ENCODE measurements around the gene ZPBP.

- TF ChIP-seq, protein P1, sequence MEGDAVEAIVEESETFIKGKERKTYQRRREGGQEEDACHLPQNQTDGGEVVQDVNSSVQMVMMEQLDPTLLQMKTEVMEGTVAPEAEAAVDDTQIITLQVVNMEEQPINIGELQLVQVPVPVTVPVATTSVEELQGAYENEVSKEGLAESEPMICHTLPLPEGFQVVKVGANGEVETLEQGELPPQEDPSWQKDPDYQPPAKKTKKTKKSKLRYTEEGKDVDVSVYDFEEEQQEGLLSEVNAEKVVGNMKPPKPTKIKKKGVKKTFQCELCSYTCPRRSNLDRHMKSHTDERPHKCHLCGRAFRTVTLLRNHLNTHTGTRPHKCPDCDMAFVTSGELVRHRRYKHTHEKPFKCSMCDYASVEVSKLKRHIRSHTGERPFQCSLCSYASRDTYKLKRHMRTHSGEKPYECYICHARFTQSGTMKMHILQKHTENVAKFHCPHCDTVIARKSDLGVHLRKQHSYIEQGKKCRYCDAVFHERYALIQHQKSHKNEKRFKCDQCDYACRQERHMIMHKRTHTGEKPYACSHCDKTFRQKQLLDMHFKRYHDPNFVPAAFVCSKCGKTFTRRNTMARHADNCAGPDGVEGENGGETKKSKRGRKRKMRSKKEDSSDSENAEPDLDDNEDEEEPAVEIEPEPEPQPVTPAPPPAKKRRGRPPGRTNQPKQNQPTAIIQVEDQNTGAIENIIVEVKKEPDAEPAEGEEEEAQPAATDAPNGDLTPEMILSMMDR (IDR thresholded peaks at IDR 0.05) = no peak
- TF ChIP-seq POLR2AphosphoS5 (IDR thresholded peaks at IDR 0.05; ENCODE audit: low read depth, low read length) = no peak
- TF ChIP-seq REST (IDR thresholded peaks at IDR 0.05; ENCODE audit: insufficient read depth in 1 of 2, low read depth in 2 of 2, low read length in 1 of 2) = no peak
- no peak for TF ChIP-seq SIN3A (IDR thresholded peaks at IDR 0.05; ENCODE audit: borderline replicate concordance, insufficient read depth, low read depth, low read length)
These were observed 119.0 kb downstream of the ZPBP start for GRCh38 chr7:49974035-49974434.

Data from Panc1 (cell line).